ENCODE measurements around the gene GSTM1. TPM values are rescaled to one million over a fixed set of nuclear protein-coding genes. Genes with fewer than 3 reads are reported as not detected.

The GSTM1 gene
- total and polyA plus RNA-seq, 8 donors: 0.23 to 99.7 (median 37.4) TPM; not detected in 2

DNA sequence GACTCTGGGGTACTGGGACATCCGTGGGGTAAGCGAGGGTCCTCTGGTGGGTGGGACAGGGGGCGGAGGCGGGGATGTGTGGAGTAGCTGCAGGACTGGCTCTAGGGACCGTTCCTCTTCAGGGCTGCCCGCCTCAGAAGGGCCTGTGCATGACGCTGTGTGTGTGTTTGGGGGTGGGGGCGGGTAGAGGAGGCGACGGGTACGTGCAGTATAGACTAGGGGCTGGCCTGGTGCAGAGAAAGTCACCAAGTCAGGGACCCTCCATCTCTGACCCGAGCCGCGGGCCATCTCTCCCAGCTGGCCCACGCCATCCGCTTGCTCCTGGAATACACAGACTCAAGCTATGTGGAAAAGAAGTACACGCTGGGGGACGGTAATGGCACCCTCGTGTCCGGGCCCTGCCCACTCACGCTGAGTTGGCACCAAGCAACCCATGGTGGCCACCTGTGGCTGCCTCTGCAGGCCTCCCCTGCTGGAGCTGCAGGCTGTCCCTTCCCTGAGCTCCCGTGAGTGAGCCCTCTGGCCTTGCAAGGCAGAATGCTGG, 24.8 kb downstream of the GSTM1 start:
- Histone ChIP-seq H3K9me3 (peaks cover 0 to 11% (median 0%) of the 10 kb centered on the region in 4 donors), H3K27ac (peak overlapping the region in 2 of 5 donors; percentile 53 to 58)

DNA sequence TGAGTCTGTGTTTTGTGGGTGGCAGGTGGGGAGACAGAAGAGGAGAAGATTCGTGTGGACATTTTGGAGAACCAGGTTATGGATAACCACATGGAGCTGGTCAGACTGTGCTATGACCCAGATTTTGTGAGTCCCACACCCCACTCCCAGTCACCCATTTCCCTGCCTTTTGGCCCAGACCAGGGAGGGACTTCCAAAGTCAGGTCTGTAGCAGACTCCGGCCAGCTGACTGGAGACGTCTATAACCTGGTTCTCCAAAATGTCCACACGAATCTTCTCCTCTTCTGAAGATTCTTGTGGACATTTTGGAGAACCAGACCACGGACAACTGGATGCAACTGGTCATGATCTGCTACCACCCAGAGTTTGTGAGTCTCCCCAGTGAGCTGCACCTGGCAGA, 26.0 kb downstream of the GSTM1 start:
- H3K4me3 ChIP-seq: no peak overlapping the region
- H3K36me3 ChIP-seq: no peaks in the 10 kb centered on the region
- H3K4me1 ChIP-seq: peaks cover 0 to 15% (median 6%) of the 10 kb centered on the region in 4 donors
- H3K27ac ChIP-seq: no peak overlapping the region
- 76 to 96% (median 89%) methylated on average over 5 of the region's 5 CpGs for WGBS, 5 donors
- intact Hi-C loops (cut with DNase I; ENCODE audit: low total_unique reads): no loop called here
- peaks cover 0 to 8% (median 0%) of the 10 kb centered on the region in 3 donors for H3K27me3 ChIP-seq
- DNase-seq: no peak
- TF ChIP-seq POLR2AphosphoS5 (IDR thresholded peaks at IDR 0.05) (no peak), EP300 (IDR thresholded peaks at IDR 0.05) (no peak), POLR2A (IDR thresholded peaks at IDR 0.05) (no peak)
- TF ChIP-seq, protein P1, sequence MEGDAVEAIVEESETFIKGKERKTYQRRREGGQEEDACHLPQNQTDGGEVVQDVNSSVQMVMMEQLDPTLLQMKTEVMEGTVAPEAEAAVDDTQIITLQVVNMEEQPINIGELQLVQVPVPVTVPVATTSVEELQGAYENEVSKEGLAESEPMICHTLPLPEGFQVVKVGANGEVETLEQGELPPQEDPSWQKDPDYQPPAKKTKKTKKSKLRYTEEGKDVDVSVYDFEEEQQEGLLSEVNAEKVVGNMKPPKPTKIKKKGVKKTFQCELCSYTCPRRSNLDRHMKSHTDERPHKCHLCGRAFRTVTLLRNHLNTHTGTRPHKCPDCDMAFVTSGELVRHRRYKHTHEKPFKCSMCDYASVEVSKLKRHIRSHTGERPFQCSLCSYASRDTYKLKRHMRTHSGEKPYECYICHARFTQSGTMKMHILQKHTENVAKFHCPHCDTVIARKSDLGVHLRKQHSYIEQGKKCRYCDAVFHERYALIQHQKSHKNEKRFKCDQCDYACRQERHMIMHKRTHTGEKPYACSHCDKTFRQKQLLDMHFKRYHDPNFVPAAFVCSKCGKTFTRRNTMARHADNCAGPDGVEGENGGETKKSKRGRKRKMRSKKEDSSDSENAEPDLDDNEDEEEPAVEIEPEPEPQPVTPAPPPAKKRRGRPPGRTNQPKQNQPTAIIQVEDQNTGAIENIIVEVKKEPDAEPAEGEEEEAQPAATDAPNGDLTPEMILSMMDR (IDR thresholded peaks at IDR 0.05): no peak
- H3K9me3 ChIP-seq: peaks cover 0 to 8% (median 0%) of the 10 kb centered on the region in 4 donors

More for the DNA sequence above, 24.8 kb downstream of the GSTM1 start:
- WGBS, 5 donors: 59 to 75% (median 64%) methylated on average over 15 to 22 of the region's 22 CpGs
- H3K36me3 ChIP-seq: no peaks in the 10 kb centered on the region
- peaks cover 0 to 14% (median 6%) of the 10 kb centered on the region in 4 donors for H3K4me1 ChIP-seq
- no peak for DNase-seq
- H3K27me3 ChIP-seq: peaks cover 0 to 8% (median 0%) of the 10 kb centered on the region in 3 donors
- no peak for TF ChIP-seq POLR2AphosphoS5 (IDR thresholded peaks at IDR 0.05)
- TF ChIP-seq, protein P1 (IDR thresholded peaks at IDR 0.05): no peak
- TF ChIP-seq EP300 (IDR thresholded peaks at IDR 0.05): no peak
- TF ChIP-seq POLR2A (IDR thresholded peaks at IDR 0.05): no peak
- H3K4me3 ChIP-seq: peak overlapping the region; percentile 32 to 42 (median 36)
- intact Hi-C loops (cut with DNase I; ENCODE audit: low total_unique reads): no loop called here

DNA sequence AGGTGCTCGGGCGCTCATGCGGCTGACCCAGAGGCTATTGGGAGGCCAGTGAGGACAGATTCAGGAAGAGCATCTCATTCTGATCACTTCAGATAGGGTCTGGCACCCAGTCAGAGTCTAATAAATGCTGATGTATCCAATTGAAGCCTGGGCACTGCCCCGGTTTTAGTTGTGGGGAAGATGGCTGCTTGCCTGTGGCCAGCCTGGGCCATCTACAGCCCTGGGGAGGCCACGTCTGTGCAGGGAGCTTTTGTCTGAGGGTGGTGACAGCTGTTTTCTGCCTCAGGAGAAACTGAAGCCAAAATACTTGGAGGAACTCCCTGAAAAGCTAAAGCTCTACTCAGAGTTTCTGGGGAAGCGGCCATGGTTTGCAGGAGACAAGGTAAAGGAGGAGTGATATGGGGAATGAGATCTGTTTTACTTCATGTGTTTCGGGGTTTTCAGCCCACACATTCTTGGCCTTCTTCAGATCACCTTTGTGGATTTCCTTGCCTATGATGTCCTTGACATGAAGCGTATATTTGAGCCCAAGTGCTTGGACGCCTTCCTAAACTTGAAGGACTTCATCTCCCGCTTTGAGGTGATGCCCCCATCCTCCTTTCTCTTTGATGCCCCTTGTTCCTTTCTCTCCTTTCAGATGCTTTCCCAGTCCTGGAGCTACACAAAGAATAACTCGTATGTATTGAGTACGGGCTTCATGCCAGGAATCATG, 27.2 kb downstream of the GSTM1 start:
- WGBS, 5 donors: 84 to 90% (median 88%) methylated on average over 12 of the region's 12 CpGs
- Histone ChIP-seq H3K36me3 (no peaks in the 10 kb centered on the region), H3K9me3 (no peaks in the 10 kb centered on the region), H3K4me1 (peaks cover 0 to 15% (median 8%) of the 10 kb centered on the region in 4 donors), H3K27me3 (peaks cover 0 to 8% (median 0%) of the 10 kb centered on the region in 3 donors), H3K4me3 (no peak overlapping the region), H3K27ac (no peak overlapping the region)
- TF ChIP-seq EP300 (IDR thresholded peaks at IDR 0.05) (no peak), POLR2A (IDR thresholded peaks at IDR 0.05) (no peak), POLR2AphosphoS5 (IDR thresholded peaks at IDR 0.05) (no peak)
- TF ChIP-seq, protein P1 (IDR thresholded peaks at IDR 0.05): no peak
- DNase-seq: peak in 1 of 2 donors; percentile 15
- intact Hi-C loops (cut with DNase I; ENCODE audit: low total_unique reads): no loop called here

DNA sequence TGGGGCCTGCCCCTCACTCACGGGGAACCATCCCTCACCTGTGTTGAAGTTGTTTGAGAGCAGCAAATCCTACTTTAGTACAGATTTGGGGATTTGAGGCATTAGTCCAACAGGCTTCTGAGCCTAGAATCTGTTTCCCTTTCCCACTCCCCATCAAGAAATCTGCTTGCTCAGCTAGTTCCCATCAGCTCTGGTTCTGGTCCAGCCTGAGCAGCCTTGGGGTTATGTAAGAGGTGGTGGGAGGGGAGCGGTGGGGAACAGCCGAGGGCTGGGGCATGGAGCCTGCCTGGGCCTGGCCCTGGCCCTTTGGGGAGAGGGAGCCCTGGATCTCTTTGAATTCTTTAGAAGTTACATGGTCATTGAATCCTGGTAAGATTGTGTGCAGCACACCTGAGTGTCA, 28.5 kb downstream of the GSTM1 start:
- Histone ChIP-seq H3K9me3 (no peaks in the 10 kb centered on the region), H3K36me3 (no peaks in the 10 kb centered on the region), H3K27ac (peak overlapping the region in 2 of 5 donors; percentile 20 to 46), H3K27me3 (peaks cover 0 to 8% (median 0%) of the 10 kb centered on the region in 3 donors), H3K4me3 (no peak overlapping the region), H3K4me1 (peaks cover 0 to 15% (median 8%) of the 10 kb centered on the region in 4 donors)
- TF ChIP-seq, protein P1 (IDR thresholded peaks at IDR 0.05): no peak
- TF ChIP-seq EP300 (IDR thresholded peaks at IDR 0.05): no peak
- no peak for TF ChIP-seq POLR2A (IDR thresholded peaks at IDR 0.05)
- TF ChIP-seq POLR2AphosphoS5 (IDR thresholded peaks at IDR 0.05): no peak
- no peak for DNase-seq
- intact Hi-C loops (cut with DNase I; ENCODE audit: low total_unique reads): no loop called here
- 72 to 86% (median 76%) methylated on average over 3 of the region's 3 CpGs for WGBS, 5 donors

All from stomach (tissue), 9 donors.